Left lung (tissue), 10 donors: ENCODE measurements around the gene CYP2U1. TPM values are rescaled to one million over a fixed set of nuclear protein-coding genes. Genes with fewer than 3 reads are reported as not detected.
A peak's percentile ranks its signal among the peaks of the same experiment; 100 is the strongest.
"Not testable (repeated sequence)": the region's sequence is repeated elsewhere in the genome, so short reads cannot be mapped to it uniquely, and the experiment has no call there.

Source experiments
- ATAC-seq: fragments of 200-7000 bp; cut with Tn5 transposase; one replicate; pipeline ENCODE4 v1.9.1; 2020; ENCODE audit warnings: moderate library complexity
- DNase-seq, 4 donors: peaks; one replicate each; pipeline ENCODE4 v3.0.0-alpha.2; 2013 to 2020
- H3K27ac ChIP-seq, 2 donors: fragments of 200-600 bp; sonication (generic) in 1 of 2; one replicate each; pipeline versions ENCODE4 v1.5.0 to v1.8.0; 2020 to 2021
- H3K27me3 ChIP-seq, 2 donors: fragments of 200-600 bp; sonication (generic) in 1 of 2; one replicate each; pipeline versions ENCODE4 v1.5.0 to v1.8.0; 2020 to 2021
- H3K36me3 ChIP-seq, 2 donors: fragments of 200-600 bp; sonication (generic) in 1 of 2; one replicate each; pipeline versions ENCODE4 v1.5.0 to v1.8.0; 2020 to 2021
- H3K4me1 ChIP-seq, 2 donors: fragments of 200-600 bp; one replicate each; pipeline ENCODE4 v1.8.0; 2021
- H3K4me3 ChIP-seq, 2 donors: fragments of 200-600 bp; sonication (generic) in 1 of 2; one replicate each; pipeline versions ENCODE4 v1.5.0 to v1.8.0; 2020 to 2021; ENCODE audit warnings: mild to moderate bottlenecking in 1 of 2
- H3K9me3 ChIP-seq, 2 donors: fragments of 200-600 bp; sonication (generic) in 1 of 2; one replicate each; pipeline versions ENCODE4 v1.5.0 to v1.8.0; 2020 to 2021
- intact Hi-C, 2 donors: fragments of 100-400 bp; cut with DNase I; formaldehyde crosslinking; loops; one replicate each; pipeline versions ENCODE4 v1.11.2 to v1.14.2; 2022
- polyA plus RNA-seq, 6 donors: library from polyadenylated mRNA; unstranded; fragments of 120-200 nt; gene quantifications; one replicate each; pipeline ENCODE4 v1.2.1, GENCODE V29; 2013; ENCODE audit not compliant: insufficient read length in 6 of 6
- total RNA-seq, 2 donors: library from RNA; stranded (reverse); fragmentation: NEBNext Ultra II Directional; extraction: Animal tissue kit (Norgen Biotek cat#: 25700); gene quantifications; one replicate each; pipeline ENCODE4 v1.2.1, GENCODE V29; 2021
- TF ChIP-seq, protein P1 (sequence below), 2 donors: fragments of 200-600 bp; sonication (generic) in 1 of 2; IDR thresholded peaks; one replicate each; pipeline versions ENCODE4 v1.5.0 to v1.8.0; 2021; ENCODE audit warnings: antibody characterized with exemption in 2 of 2
- donor health status: DM: no; HTN: yes; CAD: no.
- donor health status: DM: no; HTN: no; CAD: no.

Gene CYP2U1
- total and polyA plus RNA-seq, 8 donors = 4.8 to 7.2 (median 5.2) TPM

DNA sequence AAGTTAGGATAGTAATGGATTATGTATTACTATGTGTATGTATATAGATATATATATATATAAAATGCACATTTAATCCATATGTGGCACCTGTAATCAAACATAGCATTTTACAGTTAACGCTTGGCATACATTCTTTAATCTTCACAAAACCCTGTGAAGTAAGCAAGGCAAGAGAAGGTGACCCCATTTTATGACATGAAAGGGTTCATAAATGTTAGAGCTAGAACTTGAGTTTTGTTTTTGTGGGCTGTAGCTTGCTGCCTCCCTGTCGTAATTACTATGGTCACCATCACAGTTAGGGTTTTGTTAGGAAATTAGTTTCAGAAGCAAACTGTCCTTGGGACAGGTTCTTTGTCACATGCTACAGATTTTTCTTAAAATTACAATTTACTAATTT lies 13.8 kb upstream of the CYP2U1 start:
- peaks cover 0 to 5% of the 10 kb centered on the region in 2 donors for H3K9me3 ChIP-seq
- no peaks in the 10 kb centered on the region for H3K27me3 ChIP-seq
- peaks cover 0 to 3% of the 10 kb centered on the region in 2 donors for H3K4me1 ChIP-seq
- ATAC-seq (no peak), DNase-seq (no peak)
- no peak overlapping the region for H3K27ac ChIP-seq
- TF ChIP-seq, protein P1, sequence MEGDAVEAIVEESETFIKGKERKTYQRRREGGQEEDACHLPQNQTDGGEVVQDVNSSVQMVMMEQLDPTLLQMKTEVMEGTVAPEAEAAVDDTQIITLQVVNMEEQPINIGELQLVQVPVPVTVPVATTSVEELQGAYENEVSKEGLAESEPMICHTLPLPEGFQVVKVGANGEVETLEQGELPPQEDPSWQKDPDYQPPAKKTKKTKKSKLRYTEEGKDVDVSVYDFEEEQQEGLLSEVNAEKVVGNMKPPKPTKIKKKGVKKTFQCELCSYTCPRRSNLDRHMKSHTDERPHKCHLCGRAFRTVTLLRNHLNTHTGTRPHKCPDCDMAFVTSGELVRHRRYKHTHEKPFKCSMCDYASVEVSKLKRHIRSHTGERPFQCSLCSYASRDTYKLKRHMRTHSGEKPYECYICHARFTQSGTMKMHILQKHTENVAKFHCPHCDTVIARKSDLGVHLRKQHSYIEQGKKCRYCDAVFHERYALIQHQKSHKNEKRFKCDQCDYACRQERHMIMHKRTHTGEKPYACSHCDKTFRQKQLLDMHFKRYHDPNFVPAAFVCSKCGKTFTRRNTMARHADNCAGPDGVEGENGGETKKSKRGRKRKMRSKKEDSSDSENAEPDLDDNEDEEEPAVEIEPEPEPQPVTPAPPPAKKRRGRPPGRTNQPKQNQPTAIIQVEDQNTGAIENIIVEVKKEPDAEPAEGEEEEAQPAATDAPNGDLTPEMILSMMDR (IDR thresholded peaks at IDR 0.05) = no peak
- H3K36me3 ChIP-seq = no peaks in the 10 kb centered on the region
- no peak overlapping the region for H3K4me3 ChIP-seq
- intact Hi-C loops = no loop called here

- H3K9me3 ChIP-seq = peaks cover 0 to 5% of the 10 kb centered on the region in 2 donors
- ATAC-seq (no peak), DNase-seq (no peak)
- H3K27me3 ChIP-seq = no peaks in the 10 kb centered on the region
- intact Hi-C loops = no loop called here
- no peaks in the 10 kb centered on the region for H3K36me3 ChIP-seq
- H3K4me3 ChIP-seq = no peak overlapping the region
- H3K27ac ChIP-seq = no peak overlapping the region
- no peaks in the 10 kb centered on the region for H3K4me1 ChIP-seq
- TF ChIP-seq, protein P1 (IDR thresholded peaks at IDR 0.05) = no peak
Measured at GRCh38 chr4:107922486-107923473, 8.6 kb upstream of the CYP2U1 start.

- H3K27me3 ChIP-seq, H3K9me3 ChIP-seq, DNase-seq, intact Hi-C loops, H3K27ac ChIP-seq, H3K4me3 ChIP-seq, H3K36me3 ChIP-seq, ATAC-seq, H3K4me1 ChIP-seq: not testable (repeated sequence)
Measured at GRCh38 chr4:107925713-107926112, 5.6 kb upstream of the CYP2U1 start.

- H3K27me3 ChIP-seq, intact Hi-C loops, H3K36me3 ChIP-seq, ATAC-seq, DNase-seq, H3K4me3 ChIP-seq, H3K27ac ChIP-seq, H3K4me1 ChIP-seq, H3K9me3 ChIP-seq: not testable (repeated sequence)
Measured at GRCh38 chr4:107926875-107927274, 4.5 kb upstream of the CYP2U1 start.

DNA sequence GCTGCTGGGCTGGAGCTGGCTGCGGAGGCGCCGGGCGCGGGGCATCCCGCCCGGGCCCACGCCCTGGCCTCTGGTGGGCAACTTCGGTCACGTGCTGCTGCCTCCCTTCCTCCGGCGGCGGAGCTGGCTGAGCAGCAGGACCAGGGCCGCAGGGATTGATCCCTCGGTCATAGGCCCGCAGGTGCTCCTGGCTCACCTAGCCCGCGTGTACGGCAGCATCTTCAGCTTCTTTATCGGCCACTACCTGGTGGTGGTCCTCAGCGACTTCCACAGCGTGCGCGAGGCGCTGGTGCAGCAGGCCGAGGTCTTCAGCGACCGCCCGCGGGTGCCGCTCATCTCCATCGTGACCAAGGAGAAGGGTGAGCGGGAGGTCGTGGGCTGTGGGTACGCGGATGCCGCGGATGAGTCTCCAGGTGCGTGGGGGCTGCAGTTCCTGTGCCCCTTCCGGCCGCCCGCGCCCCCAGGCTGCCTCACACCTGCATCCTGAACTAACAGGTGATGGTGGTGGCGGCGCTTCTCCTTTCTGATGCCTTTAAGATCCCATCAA lies 499 bp downstream of the CYP2U1 start:
- peak overlapping the region; percentile 74 to 76 for H3K27ac ChIP-seq
- H3K36me3 ChIP-seq = no peaks in the 10 kb centered on the region
- no peaks in the 10 kb centered on the region for H3K9me3 ChIP-seq
- DNase-seq = peak in 2 of 4 donors; percentile 43 to 80
- H3K4me3 ChIP-seq = peak overlapping the region; percentile 64 to 83
- TF ChIP-seq, protein P1 (IDR thresholded peaks at IDR 0.05) = peak in 1 of 2 donors; percentile 17
- ATAC-seq = no peak
- peaks cover 0 to 16% of the 10 kb centered on the region in 2 donors for H3K27me3 ChIP-seq
- peaks cover 0 to 11% of the 10 kb centered on the region in 2 donors for H3K4me1 ChIP-seq
- intact Hi-C loops = no loop called here

DNA sequence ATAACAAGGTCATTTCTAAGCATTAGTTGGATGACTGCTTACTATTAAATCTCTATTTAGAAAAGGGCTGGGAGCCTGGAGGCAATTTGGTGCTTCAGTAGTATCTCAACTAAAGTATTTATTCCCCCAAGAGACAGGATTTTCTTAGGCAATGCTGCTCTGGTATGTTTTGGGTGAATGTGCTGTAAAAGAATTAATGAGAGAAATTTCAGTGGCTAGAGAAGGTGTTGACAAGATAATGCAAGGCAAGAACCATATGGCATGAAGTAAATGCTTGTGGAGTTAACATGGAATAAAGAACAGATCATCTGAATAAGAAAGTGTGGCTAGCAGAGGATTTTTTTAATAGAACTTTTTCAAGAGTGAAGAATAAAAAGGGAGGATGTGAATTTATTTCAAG lies 3.9 kb downstream of the CYP2U1 start:
- intact Hi-C loops = no loop called here
- TF ChIP-seq, protein P1 (IDR thresholded peaks at IDR 0.05) = no peak
- DNase-seq = no peak
- no peak overlapping the region for H3K4me3 ChIP-seq
- H3K36me3 ChIP-seq = no peaks in the 10 kb centered on the region
- H3K27me3 ChIP-seq = peaks cover 0 to 16% of the 10 kb centered on the region in 2 donors
- H3K9me3 ChIP-seq = no peaks in the 10 kb centered on the region
- H3K27ac ChIP-seq = no peak overlapping the region
- peaks cover 0 to 11% of the 10 kb centered on the region in 2 donors for H3K4me1 ChIP-seq
- ATAC-seq = no peak
